ENCODE data around the gene MAGEC1. TPM values are rescaled to one million over a fixed set of nuclear protein-coding genes. Genes with fewer than 3 reads are reported as not detected.

The MAGEC1 gene
- total RNA-seq, 1 experiment from 2014 or later: not detected

DNA sequence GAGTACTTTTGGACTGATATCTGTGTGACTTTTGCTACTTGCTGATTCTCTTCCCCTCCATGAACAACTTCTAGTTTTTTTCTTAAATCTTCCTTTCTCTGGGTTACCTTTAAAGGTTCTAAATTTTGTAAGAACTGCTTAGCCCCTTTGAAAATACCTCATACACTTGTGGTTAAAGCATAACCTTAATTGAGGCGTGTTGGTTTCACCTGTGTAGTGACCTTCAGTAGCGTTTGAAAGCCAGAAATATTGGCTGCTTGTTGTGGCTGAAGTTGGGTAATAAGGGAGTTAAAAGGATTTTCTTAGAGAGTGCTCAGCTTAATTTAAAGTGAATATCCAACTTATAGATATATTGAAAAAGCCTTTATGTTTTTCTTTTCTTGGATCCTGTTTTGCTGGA, 32.0 kb downstream of the MAGEC1 start:
- H3K27me3 ChIP-seq (replicated peaks; ENCODE audit: control insufficient read depth, insufficient read depth, low read length): no peaks in the 10 kb centered on the region
- no TSS peak for BruUV-seq (replicated peaks)
- Mint-ChIP-seq H3K27ac (ENCODE audit: unreplicated experiment) (no peak overlapping the region), H3K4me1 (ENCODE audit: low read depth, unreplicated experiment) (no peaks in the 10 kb centered on the region), H3K4me3 (ENCODE audit: unreplicated experiment) (no peak overlapping the region), H3K9me3 (ENCODE audit: unreplicated experiment) (no peaks in the 10 kb centered on the region), H3K36me3 (ENCODE audit: insufficient read depth, unreplicated experiment) (no peaks in the 10 kb centered on the region), H3K27me3 (ENCODE audit: insufficient read depth, unreplicated experiment) (no peaks in the 10 kb centered on the region)
- H3K36me3 ChIP-seq (ENCODE audit: control insufficient read depth, insufficient read depth, low read length): no peaks in the 10 kb centered on the region
- TF ChIP-seq, protein P1, sequence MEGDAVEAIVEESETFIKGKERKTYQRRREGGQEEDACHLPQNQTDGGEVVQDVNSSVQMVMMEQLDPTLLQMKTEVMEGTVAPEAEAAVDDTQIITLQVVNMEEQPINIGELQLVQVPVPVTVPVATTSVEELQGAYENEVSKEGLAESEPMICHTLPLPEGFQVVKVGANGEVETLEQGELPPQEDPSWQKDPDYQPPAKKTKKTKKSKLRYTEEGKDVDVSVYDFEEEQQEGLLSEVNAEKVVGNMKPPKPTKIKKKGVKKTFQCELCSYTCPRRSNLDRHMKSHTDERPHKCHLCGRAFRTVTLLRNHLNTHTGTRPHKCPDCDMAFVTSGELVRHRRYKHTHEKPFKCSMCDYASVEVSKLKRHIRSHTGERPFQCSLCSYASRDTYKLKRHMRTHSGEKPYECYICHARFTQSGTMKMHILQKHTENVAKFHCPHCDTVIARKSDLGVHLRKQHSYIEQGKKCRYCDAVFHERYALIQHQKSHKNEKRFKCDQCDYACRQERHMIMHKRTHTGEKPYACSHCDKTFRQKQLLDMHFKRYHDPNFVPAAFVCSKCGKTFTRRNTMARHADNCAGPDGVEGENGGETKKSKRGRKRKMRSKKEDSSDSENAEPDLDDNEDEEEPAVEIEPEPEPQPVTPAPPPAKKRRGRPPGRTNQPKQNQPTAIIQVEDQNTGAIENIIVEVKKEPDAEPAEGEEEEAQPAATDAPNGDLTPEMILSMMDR (IDR thresholded peaks at IDR 0.05; ENCODE audit: insufficient read depth in 1 of 2, low read depth in 1 of 2, low read length in 1 of 2, severe bottlenecking in 1 of 2, unreplicated experiment in 1 of 2): no peak
- DNase-seq: no peak
- ChIA-PET CTCF (no interaction called here), POLR2A (no interaction called here)
- H3K4me3 ChIP-seq (ENCODE audit: low read depth, low read length): no peak overlapping the region
- intact Hi-C loops (cut with micrococcal nuclease; ENCODE audit: unreplicated experiment): no loop called here
- H3K4me1 ChIP-seq: no peaks in the 10 kb centered on the region
- no peaks in the 10 kb centered on the region for H3K9me3 ChIP-seq

DNA sequence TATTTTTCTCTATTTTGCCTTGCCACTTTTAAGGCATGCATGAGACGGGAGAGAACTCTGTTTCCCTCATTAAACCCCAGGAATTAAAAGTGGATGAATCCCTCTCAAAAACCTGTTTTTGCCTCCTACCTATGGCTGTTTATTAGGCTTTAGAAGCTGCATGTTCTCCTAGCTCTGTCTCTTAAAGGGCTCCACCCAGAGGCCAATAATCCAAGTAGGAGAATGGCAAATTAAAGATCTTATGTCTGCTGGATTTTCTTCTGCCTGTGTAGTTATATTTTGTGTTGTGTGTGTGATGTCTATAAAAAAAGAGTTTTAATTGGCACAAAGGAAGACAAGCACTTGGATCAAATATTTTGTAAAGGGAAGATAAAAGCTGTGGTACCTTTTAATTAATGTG, 32.4 kb downstream of the MAGEC1 start:
- intact Hi-C loops (cut with micrococcal nuclease; ENCODE audit: unreplicated experiment): no loop called here
- DNase-seq: no peak
- Histone ChIP-seq H3K36me3 (ENCODE audit: control insufficient read depth, insufficient read depth, low read length) (no peaks in the 10 kb centered on the region), H3K4me3 (ENCODE audit: low read depth, low read length) (no peak overlapping the region), H3K9me3 (no peaks in the 10 kb centered on the region), H3K4me1 (no peaks in the 10 kb centered on the region), H3K27me3 (replicated peaks; ENCODE audit: control insufficient read depth, insufficient read depth, low read length) (no peaks in the 10 kb centered on the region)
- ChIA-PET POLR2A (no interaction called here), CTCF (no interaction called here)
- no peaks in the 10 kb centered on the region for H3K4me1 Mint-ChIP-seq (ENCODE audit: low read depth, unreplicated experiment)
- no peaks in the 10 kb centered on the region for H3K27me3 Mint-ChIP-seq (ENCODE audit: insufficient read depth, unreplicated experiment)
- TF ChIP-seq, protein P1 (IDR thresholded peaks at IDR 0.05; ENCODE audit: insufficient read depth in 1 of 2, low read depth in 1 of 2, low read length in 1 of 2, severe bottlenecking in 1 of 2, unreplicated experiment in 1 of 2): no peak
- no peak overlapping the region for H3K27ac Mint-ChIP-seq (ENCODE audit: unreplicated experiment)
- no peaks in the 10 kb centered on the region for H3K9me3 Mint-ChIP-seq (ENCODE audit: unreplicated experiment)
- no peaks in the 10 kb centered on the region for H3K36me3 Mint-ChIP-seq (ENCODE audit: insufficient read depth, unreplicated experiment)
- no TSS peak for BruUV-seq (replicated peaks)
- H3K4me3 Mint-ChIP-seq (ENCODE audit: unreplicated experiment): no peak overlapping the region

DNA sequence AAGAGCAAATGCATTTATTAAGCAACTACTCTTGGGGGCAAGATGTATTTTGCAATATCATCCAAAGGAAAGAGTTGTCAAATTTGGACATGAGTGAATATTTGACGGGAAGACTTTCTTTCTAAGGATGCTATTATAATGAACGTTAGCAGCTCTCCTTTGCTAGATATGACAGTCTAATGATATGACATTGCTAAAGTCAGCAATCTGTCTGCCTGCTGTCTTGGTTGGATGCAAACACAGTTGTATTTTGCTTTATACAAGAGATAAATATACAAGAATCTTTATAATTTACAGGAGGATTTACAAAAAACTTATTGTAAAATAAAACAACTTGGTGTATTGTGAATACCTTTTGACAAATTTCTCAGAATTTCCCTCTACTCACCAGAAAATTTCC, 37.5 kb downstream of the MAGEC1 start:
- no peaks in the 10 kb centered on the region for H3K36me3 Mint-ChIP-seq (ENCODE audit: insufficient read depth, unreplicated experiment)
- intact Hi-C loops (cut with micrococcal nuclease; ENCODE audit: unreplicated experiment): no loop called here
- CTCF ChIA-PET: no interaction called here
- no peak for DNase-seq
- Histone ChIP-seq H3K36me3 (ENCODE audit: control insufficient read depth, insufficient read depth, low read length) (no peaks in the 10 kb centered on the region), H3K27me3 (replicated peaks; ENCODE audit: control insufficient read depth, insufficient read depth, low read length) (no peaks in the 10 kb centered on the region), H3K9me3 (no peaks in the 10 kb centered on the region), H3K4me3 (ENCODE audit: low read depth, low read length) (no peak overlapping the region), H3K4me1 (no peaks in the 10 kb centered on the region)
- TF ChIP-seq, protein P1 (IDR thresholded peaks at IDR 0.05; ENCODE audit: insufficient read depth in 1 of 2, low read depth in 1 of 2, low read length in 1 of 2, severe bottlenecking in 1 of 2, unreplicated experiment in 1 of 2): no peak
- POLR2A ChIA-PET: no interaction called here
- H3K9me3 Mint-ChIP-seq (ENCODE audit: unreplicated experiment): no peaks in the 10 kb centered on the region
- H3K27me3 Mint-ChIP-seq (ENCODE audit: insufficient read depth, unreplicated experiment): no peaks in the 10 kb centered on the region
- no TSS peak for BruUV-seq (replicated peaks)
- H3K27ac Mint-ChIP-seq (ENCODE audit: unreplicated experiment): no peak overlapping the region
- no peaks in the 10 kb centered on the region for H3K4me1 Mint-ChIP-seq (ENCODE audit: low read depth, unreplicated experiment)
- H3K4me3 Mint-ChIP-seq (ENCODE audit: unreplicated experiment): no peak overlapping the region

All from Caco-2 (cell line).